Inflammatory macrophage treated with lipopolysaccharide for 1 hour (primary cell): ENCODE measurements around the gene ZNF124.

Experiments
- DNase-seq, 2 donors: peaks; one replicate each; pipeline ENCODE4 v3.0.0-alpha.2; 2020 to 2022

Gene ZNF124

GRCh38 chr1:247111700-247112478 is 59.9 kb downstream of the ZNF124 start:
- peak; percentile 41 to 43 for DNase-seq

- no peak for DNase-seq
These were observed 60.5 kb downstream of the ZNF124 start for GRCh38 chr1:247111259-247111699.

- DNase-seq = no peak
These were observed 61.1 kb downstream of the ZNF124 start for GRCh38 chr1:247110627-247111258.

- DNase-seq = no peak
These were observed 64.1 kb downstream of the ZNF124 start for GRCh38 chr1:247107694-247108093.

DNA sequence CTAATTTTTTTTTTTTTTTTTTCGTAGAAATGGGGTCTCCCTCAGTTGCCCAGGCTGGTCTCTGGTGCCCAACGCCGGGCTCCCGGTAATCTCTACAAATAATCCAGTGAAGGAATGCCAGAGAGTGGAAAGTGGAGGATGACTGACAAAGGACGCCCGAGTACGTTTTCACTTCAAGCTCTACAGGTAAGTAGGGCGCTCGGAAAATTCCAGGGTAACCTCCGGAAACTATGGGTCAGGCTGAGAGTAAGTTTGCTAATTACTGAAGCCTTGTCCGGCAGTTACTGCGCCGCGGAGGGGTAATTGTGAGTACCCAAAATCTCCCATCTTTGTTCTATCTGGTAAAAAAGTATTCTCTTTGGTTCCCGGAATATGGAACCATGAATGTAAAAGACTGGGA is 65.9 kb downstream of the ZNF124 start:
- no peak for DNase-seq
